ENCODE data around the gene PLA2G5. TPM values are rescaled to one million over a fixed set of nuclear protein-coding genes. Genes with fewer than 3 reads are reported as not detected.

Gene PLA2G5
- total RNA-seq, 4 donors from 2014 or later = 17.7 to 46.2 (median 28.4) TPM

- DNase-seq (ENCODE audit: extremely low spot score) = no peak
- no peaks in the 10 kb centered on the region for H3K9me3 ChIP-seq
- TF ChIP-seq CTCF (IDR thresholded peaks at IDR 0.05) (no peak), EP300 (IDR thresholded peaks at IDR 0.05) (no peak), POLR2A (IDR thresholded peaks at IDR 0.05; ENCODE audit: low read depth) (no peak), POLR2AphosphoS5 (IDR thresholded peaks at IDR 0.05) (no peak)
- H3K4me1 ChIP-seq = no peaks in the 10 kb centered on the region
- no peaks in the 10 kb centered on the region for H3K36me3 ChIP-seq
- peaks cover 0 to 53% (median 0%) of the 10 kb centered on the region in 4 donors for H3K27me3 ChIP-seq
- H3K4me3 ChIP-seq = no peak overlapping the region
- 91% methylated on average over 4 of the region's 7 CpGs for WGBS
- intact Hi-C loops (cut with DNase I) = no loop called here
- H3K27ac ChIP-seq (replicated peaks in 1 of 4) = no peak overlapping the region
Observed at GRCh38 chr1:20141466-20141865, 71.5 kb downstream of the PLA2G5 start.

Other genes with a start within 250 kb of the PLA2G5 start
- gene OTUD3, start 187.8 kb upstream of the PLA2G5 start, total RNA-seq = 10 to 100 TPM in 1 of 4 donors, 1 to 10 TPM in 3; 5.1 to 14.9 (median 6.3) TPM
- not detected for gene PLA2G2E, start 146.6 kb upstream of the PLA2G5 start, total RNA-seq
- 100 to 1,000 TPM in 2 of 4 donors, 10 to 100 TPM in 2; 29.9 to 228 (median 81.2) TPM for gene PLA2G2A, start 90.6 kb upstream of the PLA2G5 start, total RNA-seq
- not detected for gene PLA2G2D, start 49.3 kb downstream of the PLA2G5 start, total RNA-seq
- not detected for gene PLA2G2F, start 69.1 kb downstream of the PLA2G5 start, total RNA-seq
- 10 to 100 TPM; 12.2 to 27.9 (median 14.4) TPM for gene UBXN10, start 115.9 kb downstream of the PLA2G5 start, total RNA-seq
- gene PLA2G2C, start 116.3 kb downstream of the PLA2G5 start, total RNA-seq = under 1 TPM in 3 of 4 donors, not detected in 1; 0.33 to 0.42 (median 0.40) TPM
- under 1 TPM in 1 of 4 donors, not detected in 3; under 0.01 TPM for gene VWA5B1, start 220.7 kb downstream of the PLA2G5 start, total RNA-seq